Measurements from ENCODE around the gene HTR4. TPM values are rescaled to one million over a fixed set of nuclear protein-coding genes. Genes with fewer than 3 reads are reported as not detected.

Gene HTR4
- total RNA-seq, 1 experiment from 2014 or later, result not detected

GRCh38 chr5:148476302-148476701, 178.0 kb downstream of the HTR4 start:
- TF ChIP-seq CTCF (conservative IDR thresholded peaks at IDR 0.05), result no peak
- H3K4me1 ChIP-seq (ENCODE audit: insufficient read depth, low read length), result no peaks in the 10 kb centered on the region
- Mint-ChIP-seq H3K9me3 (no peaks in the 10 kb centered on the region), H3K27ac (no peak overlapping the region), H3K27me3 (ENCODE audit: low read depth) (peaks cover 14% of the 10 kb centered on the region), H3K4me1 (peaks cover 0 to 3% of the 10 kb centered on the region in 2 experiments; a peak in 2 of 4 replicates), H3K4me3 (no peak overlapping the region), H3K36me3 (ENCODE audit: insufficient read depth in 1 of 3, low read depth in 3 of 3) (no peaks in the 10 kb centered on the region)
- no peak overlapping the region for H2AK5ac ChIP-seq (ENCODE audit: insufficient read length, low read length)
- no peaks in the 10 kb centered on the region for H4K20me1 ChIP-seq (ENCODE audit: control insufficient read depth, insufficient read depth, insufficient read length)
- H3K23ac ChIP-seq (ENCODE audit: insufficient read length, low read depth, low read length), result no peak overlapping the region
- no peak overlapping the region for H3K56ac ChIP-seq (ENCODE audit: insufficient read length, low read depth, low read length)
- no CpG with 5 or more reads among the region's 3 CpGs for WGBS (ENCODE audit: extremely low coverage, insufficient read length, low lambda C conversion rate)
- H3K27me3 ChIP-seq (ENCODE audit: insufficient read depth, low read length), result no peaks in the 10 kb centered on the region
- H2BK120ac ChIP-seq (ENCODE audit: low read depth, low read length, poor library complexity, severe bottlenecking), result no peak overlapping the region
- no peaks in the 10 kb centered on the region for H3K9me3 ChIP-seq (ENCODE audit: control insufficient read depth, low read depth, low read length)
- no peak overlapping the region for H2AFZ ChIP-seq (ENCODE audit: low read length)
- no peak overlapping the region for H4K8ac ChIP-seq (replicated peaks; ENCODE audit: insufficient read length, low read depth, low read length)
- H2BK5ac ChIP-seq (ENCODE audit: insufficient read length, low read length), result no peak overlapping the region
- H3K79me1 ChIP-seq (ENCODE audit: insufficient read depth, low read depth, low read length, poor library complexity, severe bottlenecking), result no peaks in the 10 kb centered on the region
- no peak overlapping the region for H2BK12ac ChIP-seq (ENCODE audit: insufficient read length, low read depth, low read length)
- no peaks in the 10 kb centered on the region for H3K23me2 ChIP-seq (ENCODE audit: insufficient read length, low read depth, low read length, poor library complexity, severe bottlenecking)
- H3K79me2 ChIP-seq (ENCODE audit: insufficient read depth, low read length), result no peaks in the 10 kb centered on the region
- no peak overlapping the region for H3T11ph ChIP-seq (ENCODE audit: low read length)
- no peak overlapping the region for H3K18ac ChIP-seq (ENCODE audit: insufficient read length, low read depth, low read length)
- no peak overlapping the region for H2BK20ac ChIP-seq (ENCODE audit: low read depth, low read length, poor library complexity, severe bottlenecking)
- H4K91ac ChIP-seq (ENCODE audit: insufficient read length, low read depth, low read length), result no peak overlapping the region
- no peak for DNase-seq
- H3K9ac ChIP-seq (ENCODE audit: extremely low read depth, insufficient read length, low read length), result no peak overlapping the region
- H4K5ac ChIP-seq (ENCODE audit: insufficient read length, low read depth, low read length), result no peak overlapping the region
- no peak overlapping the region for H3K14ac ChIP-seq (ENCODE audit: insufficient read depth, low read length)
- H2BK15ac ChIP-seq (ENCODE audit: low read depth, low read length), result no peak overlapping the region
- H3K4ac ChIP-seq (ENCODE audit: low read depth, low read length), result no peak overlapping the region
- H3K4me2 ChIP-seq (ENCODE audit: insufficient read depth, insufficient read length, low read length), result no peak overlapping the region
- H3K27ac ChIP-seq (ENCODE audit: insufficient read length, low read depth, low read length), result no peak overlapping the region
